GM18907 (cell line): ENCODE results near the gene MED10.
"Not testable (repeated sequence)": the region's sequence is repeated elsewhere in the genome, so short reads cannot be mapped to it uniquely, and the experiment has no call there.

Source experiments
- ATAC-seq: cut with Tn5 transposase; IDR thresholded peaks from one replicate; pipeline ENCODE4 v1.9.1; 2021; ENCODE audit warnings: mild to moderate bottlenecking, moderate library complexity; ENCODE audit not compliant: unreplicated experiment

Gene MED10

DNA sequence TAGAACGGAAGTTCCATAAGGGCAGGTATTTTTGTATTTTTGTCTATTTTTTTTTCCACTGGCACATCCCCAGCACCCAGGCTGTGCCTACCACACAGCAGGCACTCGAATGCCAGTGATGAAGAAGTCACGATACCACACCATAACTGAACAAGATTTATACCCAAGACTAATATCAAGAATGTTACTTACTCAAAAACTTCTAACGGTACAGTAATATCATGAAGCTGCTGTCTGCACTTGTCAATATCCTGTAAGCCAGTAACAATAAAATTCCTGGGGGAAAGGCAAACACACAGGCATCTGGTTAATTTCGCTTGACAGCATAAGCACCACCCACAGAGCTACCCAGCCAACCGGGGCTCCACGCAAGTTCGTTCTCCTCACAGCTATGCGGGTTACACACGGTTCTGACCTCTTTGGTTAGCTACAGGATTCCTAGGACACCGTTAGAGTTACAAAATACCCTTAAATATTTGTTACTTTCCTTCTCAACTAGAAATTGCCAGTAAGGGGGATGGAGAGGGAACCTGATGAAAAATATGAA, 1.3 kb downstream of the MED10 start:
- ATAC-seq = no peak

GRCh38 chr5:6373081-6373846, 5.1 kb downstream of the MED10 start:
- ATAC-seq = no peak

GRCh38 chr5:6372251-6373080, 5.9 kb downstream of the MED10 start:
- no peak for ATAC-seq

DNA sequence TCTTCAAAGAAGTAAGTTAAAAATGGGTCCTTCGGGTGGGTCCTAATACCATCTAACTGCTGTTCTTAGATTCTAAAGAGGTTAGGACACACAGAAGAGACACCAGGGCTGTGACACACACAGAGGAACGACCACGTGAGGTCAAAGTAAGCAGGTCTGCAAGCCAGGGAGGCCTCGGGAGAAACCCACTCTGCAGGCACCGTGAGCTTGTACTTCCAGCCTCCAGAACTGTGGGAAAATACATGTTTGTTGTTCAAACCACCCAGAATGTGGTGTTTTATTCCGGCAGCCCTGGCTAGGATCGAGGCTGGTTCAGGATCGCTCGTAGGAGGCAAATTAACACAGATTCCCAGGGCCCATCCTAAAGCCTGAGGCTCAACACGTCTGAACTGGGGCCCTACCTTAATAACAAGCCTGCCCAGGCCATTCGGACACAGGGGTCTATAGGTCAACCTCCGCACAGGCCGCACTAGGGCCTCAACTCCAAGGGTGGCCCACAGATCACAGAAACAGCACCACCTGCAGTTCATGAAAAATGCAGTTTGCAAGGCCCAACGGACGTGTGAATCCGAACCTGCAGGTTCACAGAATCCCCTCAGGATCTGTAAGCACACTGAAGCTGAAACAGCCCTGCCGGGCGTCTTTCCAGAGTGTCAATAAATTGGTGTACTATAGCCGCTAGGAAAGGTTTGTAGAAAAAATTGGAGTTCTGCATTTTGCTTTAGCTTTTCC, 7.1 kb downstream of the MED10 start:
- ATAC-seq = no peak

DNA sequence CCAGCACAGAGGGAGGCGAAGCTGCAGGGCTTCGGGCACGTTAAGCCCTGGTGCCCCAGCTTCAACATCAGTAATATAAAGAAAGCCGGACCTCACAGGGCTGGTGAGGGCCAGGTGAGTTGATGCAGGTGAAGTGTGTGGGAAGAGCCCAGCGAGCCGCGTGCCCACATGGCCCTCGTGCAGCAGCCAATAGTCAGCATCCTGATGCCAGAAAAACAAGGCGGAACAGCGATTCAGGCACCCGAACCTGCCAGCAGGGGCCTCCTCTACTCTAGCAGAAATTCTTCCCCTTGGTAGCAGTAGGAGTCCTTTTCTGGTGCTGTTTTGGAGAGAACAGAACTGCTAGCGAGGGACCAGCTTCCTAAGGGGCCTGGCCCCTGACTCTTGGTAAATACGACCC, 7.8 kb downstream of the MED10 start:
- ATAC-seq = no peak

DNA sequence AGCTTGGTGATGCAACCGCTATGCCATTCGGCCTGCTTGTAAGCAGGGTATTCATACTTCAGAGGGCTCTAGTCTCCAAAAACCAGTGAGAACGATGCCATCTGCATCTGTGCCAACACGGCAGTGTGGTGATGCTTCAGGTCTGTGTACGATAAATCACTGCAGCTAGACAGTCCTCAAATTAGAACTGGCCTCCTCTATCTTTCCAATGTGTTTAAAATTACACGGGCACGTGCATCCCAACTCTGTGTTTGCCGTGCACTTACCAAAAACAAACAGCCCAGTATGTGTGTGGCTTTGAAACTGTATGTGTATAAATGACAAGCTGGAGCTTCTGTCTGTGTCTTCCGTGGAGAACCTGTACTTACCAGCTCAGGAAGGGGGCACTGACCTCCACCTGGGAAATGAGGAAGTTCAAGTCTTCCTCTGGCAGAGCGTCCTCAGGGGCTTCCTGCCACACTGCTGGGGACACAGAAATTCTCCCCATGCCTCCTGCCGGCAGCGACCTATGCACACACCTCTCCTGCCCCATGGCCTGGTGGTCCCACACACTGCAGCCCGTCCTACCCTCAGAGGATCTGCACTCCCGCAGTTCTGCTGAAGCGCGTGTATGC, 12.3 kb downstream of the MED10 start:
- no peak for ATAC-seq

DNA sequence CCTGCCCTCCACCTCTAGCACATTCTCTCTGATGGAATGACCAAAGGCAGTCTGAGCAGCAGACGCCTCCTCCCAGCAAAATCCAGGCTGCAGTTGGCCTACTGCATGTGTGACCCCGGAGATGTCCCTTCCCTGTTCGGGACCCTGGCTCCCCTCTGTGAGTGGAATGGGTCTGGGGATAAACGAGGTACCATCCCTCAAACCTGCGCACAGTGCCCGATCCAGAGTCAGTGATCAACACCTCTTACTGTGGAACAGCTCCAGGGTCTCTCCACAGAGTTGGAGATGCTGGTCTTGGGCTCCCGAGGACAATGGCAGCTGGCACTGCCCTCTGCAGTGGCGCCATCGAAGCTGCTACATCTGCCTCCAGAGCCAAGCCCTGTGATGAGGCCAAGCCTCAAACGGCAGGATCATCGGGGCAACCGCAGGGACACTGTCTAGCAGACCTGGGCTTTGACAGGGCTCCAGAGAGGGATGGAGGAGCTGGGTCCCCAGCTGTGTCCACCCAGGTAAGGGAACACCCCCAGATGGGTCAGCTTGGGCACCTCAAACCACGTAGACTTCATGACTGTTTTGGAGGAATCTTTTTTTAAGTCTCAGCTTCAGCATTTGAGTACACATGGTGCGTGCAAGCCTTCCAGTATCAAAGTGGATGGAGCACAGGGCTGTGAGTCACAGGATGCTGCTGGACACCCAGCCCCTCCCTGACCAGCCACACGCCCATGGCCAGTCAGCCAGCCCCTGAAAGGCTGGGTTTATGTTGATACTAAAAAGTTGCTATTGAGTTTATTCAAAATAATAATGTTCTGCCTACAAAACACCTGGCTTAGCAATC, 13.0 kb downstream of the MED10 start:
- no peak for ATAC-seq

DNA sequence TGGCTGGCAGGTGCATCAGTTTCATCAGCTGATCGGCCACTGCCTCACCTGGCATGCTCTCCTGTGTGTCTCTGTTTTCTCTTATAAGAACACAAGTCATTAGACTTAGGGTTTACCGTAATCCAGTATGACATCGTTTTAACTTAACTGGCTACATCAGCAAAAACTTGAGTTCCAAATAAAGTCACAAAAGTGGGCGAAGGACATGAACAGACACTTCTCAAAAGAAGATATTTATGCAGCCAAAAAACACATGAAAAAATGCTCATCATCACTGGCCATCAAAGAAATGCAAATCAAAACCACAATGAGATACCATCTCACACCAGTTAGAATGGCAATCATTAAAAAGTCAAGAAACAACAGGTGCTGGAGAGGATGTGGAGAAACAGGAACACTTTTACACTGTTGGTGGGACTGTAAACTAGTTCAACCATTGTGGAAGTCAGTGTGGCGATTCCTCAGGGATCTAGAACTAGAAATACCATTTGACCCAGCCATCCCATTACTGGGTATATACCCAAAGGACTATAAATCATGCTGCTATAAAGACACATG, 14.8 kb downstream of the MED10 start:
- not testable (repeated sequence) for ATAC-seq

DNA sequence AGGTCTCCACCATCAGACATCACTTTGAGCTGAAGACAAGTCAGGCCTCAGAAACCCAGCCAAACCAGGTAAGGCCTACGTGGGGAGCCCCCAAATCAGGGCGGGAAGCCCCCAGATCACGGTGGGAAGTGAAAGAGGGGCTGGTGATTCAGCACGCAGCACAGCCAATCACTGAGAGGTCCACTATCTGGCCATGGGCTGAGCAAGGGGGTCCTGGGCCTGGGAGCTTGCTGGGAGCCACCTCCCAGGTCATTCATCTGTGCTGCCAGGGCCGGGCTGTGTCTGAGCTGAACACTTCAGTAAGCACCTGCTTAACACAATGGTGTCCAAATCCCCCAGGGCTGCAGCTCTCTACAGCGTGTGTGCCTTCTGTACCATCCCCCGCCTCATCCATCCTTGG, 15.5 kb downstream of the MED10 start:
- no peak for ATAC-seq

DNA sequence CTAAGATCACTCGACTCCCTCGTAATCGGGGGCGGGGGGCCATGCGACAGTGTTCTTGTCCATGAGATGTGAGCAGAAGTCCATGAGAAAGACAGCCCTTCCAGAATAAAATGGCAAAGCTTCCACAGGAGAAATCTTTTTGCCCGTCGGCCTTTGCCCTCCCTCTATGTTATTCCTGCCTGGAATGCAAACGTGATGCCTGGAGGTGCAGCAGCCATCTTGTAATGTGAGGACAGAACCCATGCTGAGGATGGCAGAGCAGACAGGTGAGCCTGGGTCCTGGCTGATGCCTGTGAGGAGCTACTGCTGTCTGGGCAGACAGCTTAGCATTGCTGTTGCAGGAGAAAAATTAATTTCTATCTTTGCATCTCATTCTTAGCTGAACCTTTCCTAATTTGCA, 17.2 kb downstream of the MED10 start:
- no peak for ATAC-seq

DNA sequence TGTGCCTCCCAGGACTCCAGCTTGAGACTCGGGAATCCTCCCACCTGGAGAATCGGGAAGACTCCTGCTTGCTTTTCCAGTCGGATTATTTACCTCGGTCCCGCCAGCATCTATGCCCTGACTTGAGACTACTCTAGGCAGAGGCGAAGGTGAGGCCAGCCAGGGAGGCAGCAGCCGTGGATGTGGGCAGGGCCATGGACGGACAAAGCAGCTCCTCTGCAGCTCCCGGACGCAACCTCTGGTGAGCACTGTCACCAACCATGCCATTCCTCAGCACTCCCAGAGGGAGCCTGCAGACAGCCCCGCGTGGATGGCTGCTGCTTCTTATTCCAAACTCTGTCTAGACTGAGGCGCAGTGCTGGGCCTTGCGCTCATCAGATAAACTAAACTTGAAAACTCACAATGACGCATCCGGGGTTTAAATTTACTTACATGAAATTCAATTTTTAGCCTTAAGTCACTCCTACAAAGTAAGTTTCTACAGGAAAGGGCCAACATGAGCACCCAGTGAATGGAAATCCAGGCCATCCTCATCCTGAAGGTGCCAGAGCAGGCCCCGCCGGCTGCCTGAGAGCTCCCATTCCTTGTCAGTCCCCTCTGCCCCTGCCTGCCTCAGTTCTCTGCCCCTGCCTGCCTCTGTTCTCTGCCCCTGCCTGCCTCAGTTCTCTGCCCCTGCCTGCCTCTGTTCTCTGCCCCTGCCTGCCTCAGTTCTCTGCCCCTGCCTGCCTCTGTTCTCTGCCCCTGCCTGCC, 17.8 kb downstream of the MED10 start:
- no peak for ATAC-seq

GRCh38 chr5:6359555-6360322, 18.6 kb downstream of the MED10 start:
- peak; percentile 89 for ATAC-seq

GRCh38 chr5:6358434-6358820, 19.9 kb downstream of the MED10 start:
- no peak for ATAC-seq

DNA sequence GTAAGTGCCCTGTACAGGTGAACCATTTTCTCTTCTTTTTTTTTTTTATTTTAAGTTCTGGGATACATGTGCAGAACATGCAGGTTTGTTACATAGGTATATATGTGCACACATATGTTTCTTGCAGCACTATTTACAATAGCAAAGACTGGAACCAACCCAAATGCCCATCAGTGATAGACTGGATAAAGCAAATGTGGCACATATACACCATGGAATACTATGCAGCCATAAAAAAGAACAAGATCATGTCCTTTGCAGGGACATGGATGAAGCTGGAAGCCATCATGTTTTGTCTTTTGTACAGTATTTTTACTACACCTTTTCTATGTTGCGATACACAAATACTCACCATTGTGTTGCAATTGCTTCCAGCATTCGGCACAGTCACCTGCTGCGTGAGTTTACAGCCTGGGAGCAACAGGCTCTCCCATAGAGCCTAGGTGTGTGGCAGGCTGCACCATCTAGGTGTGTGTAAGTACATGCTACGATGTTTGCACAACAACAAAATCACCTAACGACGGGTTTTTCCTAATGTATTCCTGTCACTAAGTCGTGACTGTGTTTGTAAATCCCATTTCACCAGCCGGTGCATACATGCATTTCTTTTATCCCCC, 20.4 kb downstream of the MED10 start:
- ATAC-seq = not testable (repeated sequence)

- no peak for ATAC-seq
Measured at GRCh38 chr5:6356578-6357164, 21.7 kb downstream of the MED10 start.

DNA sequence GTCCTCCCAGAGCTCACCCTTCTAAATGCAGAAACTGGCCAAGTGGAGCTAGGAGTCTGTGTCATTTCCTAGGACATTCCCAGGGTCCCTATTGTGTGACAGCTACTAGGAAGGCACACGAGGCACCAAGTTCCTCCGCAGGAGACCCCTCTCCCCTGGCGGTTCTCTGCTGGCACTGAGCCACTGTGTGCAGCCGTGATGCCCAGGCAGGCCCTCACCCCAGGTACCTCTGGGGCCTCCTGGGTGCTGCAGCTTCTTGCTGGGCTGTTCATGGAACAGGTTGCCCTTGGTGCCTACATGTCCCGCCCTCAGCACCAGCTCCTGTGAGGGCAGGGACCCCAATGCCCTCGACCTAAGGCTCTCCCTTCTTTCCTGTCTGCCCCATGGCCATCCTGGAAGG, 23.1 kb downstream of the MED10 start:
- no peak for ATAC-seq

GRCh38 chr5:6354848-6355247, 23.5 kb downstream of the MED10 start:
- no peak for ATAC-seq
